HG02588 (cell line): Measurements from ENCODE around the gene AKR1B15.
A peak's percentile ranks its signal among the peaks of the same experiment; 100 is the strongest.
"Not testable (repeated sequence)": the region's sequence is repeated elsewhere in the genome, so short reads cannot be mapped to it uniquely, and the experiment has no call there.

Source experiments
- ATAC-seq: cut with Tn5 transposase; IDR thresholded peaks from one replicate; pipeline ENCODE4 v1.9.1; 2021; ENCODE audit warnings: mild to moderate bottlenecking, moderate library complexity; ENCODE audit not compliant: unreplicated experiment

Gene AKR1B15

GRCh38 chr7:134558370-134558769, 9.5 kb downstream of the AKR1B15 start:
- ATAC-seq, result no peak

GRCh38 chr7:134561616-134562015, 12.7 kb downstream of the AKR1B15 start:
- not testable (repeated sequence) for ATAC-seq

GRCh38 chr7:134562136-134562535, 13.2 kb downstream of the AKR1B15 start:
- no peak for ATAC-seq

GRCh38 chr7:134563398-134563749, 14.5 kb downstream of the AKR1B15 start:
- ATAC-seq, result not testable (repeated sequence)

- no peak for ATAC-seq
Observed at GRCh38 chr7:134565643-134566136, 16.8 kb downstream of the AKR1B15 start.

GRCh38 chr7:134567368-134567767, 18.5 kb downstream of the AKR1B15 start:
- ATAC-seq, result no peak

GRCh38 chr7:134569962-134570361, 21.1 kb downstream of the AKR1B15 start:
- not testable (repeated sequence) for ATAC-seq

- ATAC-seq, result no peak
Observed at GRCh38 chr7:134571101-134571500, 22.2 kb downstream of the AKR1B15 start.

GRCh38 chr7:134571746-134572461, 23.0 kb downstream of the AKR1B15 start:
- no peak for ATAC-seq

GRCh38 chr7:134574322-134574721, 25.4 kb downstream of the AKR1B15 start:
- ATAC-seq, result no peak

- no peak for ATAC-seq
Observed at GRCh38 chr7:134584290-134584689, 35.4 kb downstream of the AKR1B15 start.

GRCh38 chr7:134585897-134586296, 37.0 kb downstream of the AKR1B15 start:
- ATAC-seq, result no peak

GRCh38 chr7:134587750-134588149, 38.8 kb downstream of the AKR1B15 start:
- ATAC-seq, result no peak

- ATAC-seq, result no peak
Observed at GRCh38 chr7:134589491-134589941, 40.6 kb downstream of the AKR1B15 start.

- no peak for ATAC-seq
Observed at GRCh38 chr7:134593530-134594392, 44.9 kb downstream of the AKR1B15 start.

GRCh38 chr7:134594877-134595276, 46.0 kb downstream of the AKR1B15 start:
- ATAC-seq, result no peak

- no peak for ATAC-seq
Observed at GRCh38 chr7:134599371-134599770, 50.5 kb downstream of the AKR1B15 start.

- no peak for ATAC-seq
Observed at GRCh38 chr7:134601459-134601858, 52.5 kb downstream of the AKR1B15 start.

- no peak for ATAC-seq
Observed at GRCh38 chr7:134602881-134603451, 54.1 kb downstream of the AKR1B15 start.

- ATAC-seq, result peak; percentile 80
Observed at GRCh38 chr7:134605978-134606923, 57.3 kb downstream of the AKR1B15 start.
